Endodermal cell (in vitro differentiated cells): ENCODE results near the gene SOCS7. TPM values are rescaled to one million over a fixed set of nuclear protein-coding genes. Genes with fewer than 3 reads are reported as not detected.

Source experiments
- DNase-seq: peaks from one replicate; pipeline ENCODE4 v3.0.0-alpha.2; 2017
- H3K27ac ChIP-seq: 2 replicates; pipeline ENCODE4 v1.5.1; 2013; ENCODE audit warnings: mild to moderate bottlenecking, low read depth, low read length, moderate library complexity
- H3K27me3 ChIP-seq: 2 replicates; pipeline ENCODE4 v1.6.1; 2013; ENCODE audit warnings: mild to moderate bottlenecking, low read length, moderate library complexity; ENCODE audit not compliant: insufficient read depth, control insufficient read depth, poor library complexity, severe bottlenecking
- H3K36me3 ChIP-seq: 2 replicates; pipeline ENCODE4 v1.7.0; 2013; ENCODE audit warnings: mild to moderate bottlenecking, low read length, moderate library complexity; ENCODE audit not compliant: control insufficient read depth, insufficient read depth
- H3K4me1 ChIP-seq: one replicate; pipeline ENCODE4 v1.7.0; 2013; ENCODE audit warnings: low read length; ENCODE audit not compliant: control insufficient read depth, insufficient read depth
- H3K4me3 ChIP-seq: 2 replicates; pipeline ENCODE4 v1.5.1; 2013; ENCODE audit warnings: mild to moderate bottlenecking, low read length, moderate library complexity
- H3K9ac ChIP-seq: 2 replicates; pipeline ENCODE4 v1.6.1; 2013; ENCODE audit warnings: mild to moderate bottlenecking, low read length, moderate library complexity; ENCODE audit not compliant: poor library complexity, severe bottlenecking; ENCODE audit errors: extremely low read depth
- H3K9me3 ChIP-seq: 2 replicates; pipeline ENCODE4 v1.6.1; 2013; ENCODE audit warnings: mild to moderate bottlenecking, low read length, moderate library complexity; ENCODE audit not compliant: control insufficient read depth
- H3K27ac Mint-ChIP-seq: 2 replicates; pipeline ENCODE4 v1.8.0; 2020; ENCODE audit warnings: mixed read lengths
- H3K27me3 Mint-ChIP-seq: 2 replicates; pipeline ENCODE4 v1.8.0; 2021; ENCODE audit warnings: mild to moderate bottlenecking, mixed read lengths; ENCODE audit not compliant: insufficient read depth
- H3K36me3 Mint-ChIP-seq: 2 replicates; pipeline ENCODE4 v1.8.0; 2020; ENCODE audit warnings: low read depth, mixed read lengths
- H3K4me1 Mint-ChIP-seq: 2 replicates; pipeline ENCODE4 v1.8.0; 2020; ENCODE audit warnings: mixed read lengths
- H3K4me3 Mint-ChIP-seq: 2 replicates; pipeline ENCODE4 v1.8.0; 2020; ENCODE audit warnings: mild to moderate bottlenecking, moderate library complexity, mixed read lengths
- H3K9me3 Mint-ChIP-seq: 2 replicates; pipeline ENCODE4 v1.8.0; 2020; ENCODE audit warnings: mild to moderate bottlenecking, mixed read lengths
- WGBS, 2 experiments: methylation state at CpG; one replicate each; pipeline versions ENCODE4 v1.1.5 to v1.1.7; 2013; ENCODE audit warnings: missing lambda C conversion rate in 2 of 2, mixed read lengths in 1 of 2; ENCODE audit not compliant: insufficient coverage in 1 of 2, insufficient read length in 1 of 2; 5-methylcytosine and 5-hydroxymethylcytosine counted together
- total RNA-seq, 2 donors: library from RNA; stranded (reverse); fragmentation: NEBNext Ultra II Directional in 1 of 2; extraction: Animal tissue kit (Norgen Biotek cat#: 25700) in 1 of 2; gene quantifications; 2 replicates in 1 of 2; 3 replicates in 1 of 2; pipeline ENCODE4 v1.2.1, GENCODE V29; 2021
- TF ChIP-seq, protein P1 (sequence below): fragments of 200-600 bp; sonication (generic); conservative IDR thresholded peaks from 2 replicates; pipeline ENCODE4 v1.5.0; 2021; ENCODE audit warnings: antibody characterized with exemption, mild to moderate bottlenecking

The SOCS7 gene
- total RNA-seq, 2 donors from 2014 or later = 24.4 to 28.1 TPM

DNA sequence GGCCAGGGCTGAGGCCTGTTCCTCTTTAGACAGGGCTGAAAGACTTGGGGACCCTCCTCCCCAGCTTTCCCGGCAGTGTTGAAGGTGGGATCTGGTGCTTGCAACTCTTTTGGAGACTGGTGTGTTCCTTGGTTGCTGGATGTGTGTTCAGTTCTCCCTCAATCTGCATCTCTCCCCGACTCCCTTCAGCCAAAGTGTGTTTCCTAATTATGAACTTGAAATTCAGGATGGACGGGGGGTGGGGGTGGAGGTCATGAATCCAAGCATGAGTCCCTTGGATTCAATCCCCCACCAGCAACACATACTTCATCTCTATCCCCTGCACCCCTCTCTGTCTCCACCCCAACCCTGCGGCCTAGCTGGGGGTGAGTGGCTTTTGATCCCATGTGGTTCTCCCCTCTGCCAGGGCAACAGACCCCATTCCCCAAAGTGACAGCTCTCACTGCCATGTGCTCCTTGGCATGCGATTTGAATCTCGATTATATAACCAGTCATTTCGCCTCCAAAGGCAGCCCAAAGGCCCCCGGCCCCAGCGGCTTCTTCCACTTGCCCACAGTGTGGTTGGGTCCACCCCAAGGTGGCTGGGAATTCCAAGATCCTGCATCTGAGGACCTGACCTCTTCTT, 77.9 kb downstream of the SOCS7 start:
- H3K27ac Mint-ChIP-seq = no peak overlapping the region
- TF ChIP-seq, protein P1, sequence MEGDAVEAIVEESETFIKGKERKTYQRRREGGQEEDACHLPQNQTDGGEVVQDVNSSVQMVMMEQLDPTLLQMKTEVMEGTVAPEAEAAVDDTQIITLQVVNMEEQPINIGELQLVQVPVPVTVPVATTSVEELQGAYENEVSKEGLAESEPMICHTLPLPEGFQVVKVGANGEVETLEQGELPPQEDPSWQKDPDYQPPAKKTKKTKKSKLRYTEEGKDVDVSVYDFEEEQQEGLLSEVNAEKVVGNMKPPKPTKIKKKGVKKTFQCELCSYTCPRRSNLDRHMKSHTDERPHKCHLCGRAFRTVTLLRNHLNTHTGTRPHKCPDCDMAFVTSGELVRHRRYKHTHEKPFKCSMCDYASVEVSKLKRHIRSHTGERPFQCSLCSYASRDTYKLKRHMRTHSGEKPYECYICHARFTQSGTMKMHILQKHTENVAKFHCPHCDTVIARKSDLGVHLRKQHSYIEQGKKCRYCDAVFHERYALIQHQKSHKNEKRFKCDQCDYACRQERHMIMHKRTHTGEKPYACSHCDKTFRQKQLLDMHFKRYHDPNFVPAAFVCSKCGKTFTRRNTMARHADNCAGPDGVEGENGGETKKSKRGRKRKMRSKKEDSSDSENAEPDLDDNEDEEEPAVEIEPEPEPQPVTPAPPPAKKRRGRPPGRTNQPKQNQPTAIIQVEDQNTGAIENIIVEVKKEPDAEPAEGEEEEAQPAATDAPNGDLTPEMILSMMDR = no peak
- 90 to 94% methylated on average over 6 to 8 of the region's 9 CpGs for WGBS, 2 experiments
- no peaks in the 10 kb centered on the region for H3K36me3 ChIP-seq
- H3K9me3 Mint-ChIP-seq = no peaks in the 10 kb centered on the region
- H3K36me3 Mint-ChIP-seq = no peaks in the 10 kb centered on the region
- H3K4me3 Mint-ChIP-seq = peak overlapping the region; percentile 57
- H3K4me3 ChIP-seq = no peak overlapping the region
- no peaks in the 10 kb centered on the region for H3K4me1 ChIP-seq
- H3K27ac ChIP-seq = no peak overlapping the region
- peak; percentile 61 for DNase-seq
- no peaks in the 10 kb centered on the region for H3K9me3 ChIP-seq
- peaks cover 26% of the 10 kb centered on the region for H3K27me3 ChIP-seq
- H3K9ac ChIP-seq = no peak overlapping the region
- H3K27me3 Mint-ChIP-seq = peaks cover 41% of the 10 kb centered on the region
- H3K4me1 Mint-ChIP-seq = peaks cover 7% of the 10 kb centered on the region

DNA sequence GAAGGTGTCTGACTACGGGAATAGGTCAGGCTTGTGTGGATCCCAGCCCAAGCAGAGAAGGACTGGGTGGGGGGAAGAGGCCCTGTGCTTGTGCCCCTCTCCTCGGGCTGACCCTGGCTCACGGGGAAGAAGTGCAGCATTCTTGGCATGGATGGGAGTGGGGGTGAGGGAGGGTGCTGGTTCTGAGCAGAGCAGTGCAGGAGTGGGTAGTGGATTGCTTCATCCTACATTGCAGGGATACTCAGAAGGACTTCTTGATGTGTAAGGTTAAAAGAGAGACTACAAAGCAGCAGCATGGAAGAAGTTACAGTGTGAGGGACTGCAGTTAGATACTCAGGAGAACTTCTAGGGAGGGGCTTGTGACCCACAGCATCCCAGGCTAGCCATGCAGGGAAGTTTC, 78.7 kb downstream of the SOCS7 start:
- Mint-ChIP-seq H3K4me3 (no peak overlapping the region), H3K9me3 (no peaks in the 10 kb centered on the region), H3K27ac (no peak overlapping the region), H3K27me3 (peaks cover 35% of the 10 kb centered on the region), H3K4me1 (peaks cover 7% of the 10 kb centered on the region), H3K36me3 (no peaks in the 10 kb centered on the region)
- TF ChIP-seq, protein P1 = no peak
- no peak for DNase-seq
- Histone ChIP-seq H3K4me1 (no peaks in the 10 kb centered on the region), H3K9ac (no peak overlapping the region), H3K9me3 (no peaks in the 10 kb centered on the region), H3K27ac (no peak overlapping the region), H3K4me3 (no peak overlapping the region), H3K36me3 (no peaks in the 10 kb centered on the region), H3K27me3 (peaks cover 26% of the 10 kb centered on the region)
- 71 to 90% methylated on average over 1 to 3 of the region's 3 CpGs for WGBS, 2 experiments

DNA sequence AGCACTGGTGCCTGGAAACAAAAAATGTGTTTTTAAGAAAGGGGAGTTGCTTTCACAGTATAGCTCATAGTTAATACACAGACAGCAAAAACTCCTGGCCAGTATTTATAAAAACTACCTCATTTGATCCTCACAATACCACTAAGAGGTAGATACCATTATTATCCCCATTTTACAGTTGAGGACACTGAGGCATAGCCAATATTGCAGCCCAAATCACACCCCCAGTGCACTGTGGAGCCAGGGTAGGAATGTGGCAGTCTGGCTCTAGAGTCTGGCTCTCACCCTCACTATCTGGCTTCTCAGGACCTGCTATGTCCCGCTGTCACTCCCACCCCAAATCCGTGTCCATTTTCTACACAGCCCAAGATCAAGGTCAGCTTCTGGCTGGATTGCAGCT, 79.2 kb downstream of the SOCS7 start:
- peak; percentile 42 for DNase-seq
- Mint-ChIP-seq H3K4me1 (peaks cover 4% of the 10 kb centered on the region), H3K9me3 (no peaks in the 10 kb centered on the region), H3K27me3 (peaks cover 29% of the 10 kb centered on the region), H3K36me3 (no peaks in the 10 kb centered on the region), H3K27ac (no peak overlapping the region), H3K4me3 (no peak overlapping the region)
- H3K9ac ChIP-seq = no peak overlapping the region
- H3K4me1 ChIP-seq = no peaks in the 10 kb centered on the region
- H3K9me3 ChIP-seq = no peaks in the 10 kb centered on the region
- H3K27me3 ChIP-seq = peaks cover 26% of the 10 kb centered on the region
- H3K4me3 ChIP-seq = no peak overlapping the region
- H3K27ac ChIP-seq = no peak overlapping the region
- H3K36me3 ChIP-seq = no peaks in the 10 kb centered on the region
- 91 to 100% methylated on average over 1 to 2 of the region's 2 CpGs for WGBS, 2 experiments
- TF ChIP-seq, protein P1 = no peak
